GM21367 (cell line): ENCODE data around the gene ATXN7.

Source experiments
- ATAC-seq: cut with Tn5 transposase; IDR thresholded peaks from one replicate; pipeline ENCODE4 v1.9.1; 2021; ENCODE audit not compliant: unreplicated experiment

ATXN7 gene, protein sequence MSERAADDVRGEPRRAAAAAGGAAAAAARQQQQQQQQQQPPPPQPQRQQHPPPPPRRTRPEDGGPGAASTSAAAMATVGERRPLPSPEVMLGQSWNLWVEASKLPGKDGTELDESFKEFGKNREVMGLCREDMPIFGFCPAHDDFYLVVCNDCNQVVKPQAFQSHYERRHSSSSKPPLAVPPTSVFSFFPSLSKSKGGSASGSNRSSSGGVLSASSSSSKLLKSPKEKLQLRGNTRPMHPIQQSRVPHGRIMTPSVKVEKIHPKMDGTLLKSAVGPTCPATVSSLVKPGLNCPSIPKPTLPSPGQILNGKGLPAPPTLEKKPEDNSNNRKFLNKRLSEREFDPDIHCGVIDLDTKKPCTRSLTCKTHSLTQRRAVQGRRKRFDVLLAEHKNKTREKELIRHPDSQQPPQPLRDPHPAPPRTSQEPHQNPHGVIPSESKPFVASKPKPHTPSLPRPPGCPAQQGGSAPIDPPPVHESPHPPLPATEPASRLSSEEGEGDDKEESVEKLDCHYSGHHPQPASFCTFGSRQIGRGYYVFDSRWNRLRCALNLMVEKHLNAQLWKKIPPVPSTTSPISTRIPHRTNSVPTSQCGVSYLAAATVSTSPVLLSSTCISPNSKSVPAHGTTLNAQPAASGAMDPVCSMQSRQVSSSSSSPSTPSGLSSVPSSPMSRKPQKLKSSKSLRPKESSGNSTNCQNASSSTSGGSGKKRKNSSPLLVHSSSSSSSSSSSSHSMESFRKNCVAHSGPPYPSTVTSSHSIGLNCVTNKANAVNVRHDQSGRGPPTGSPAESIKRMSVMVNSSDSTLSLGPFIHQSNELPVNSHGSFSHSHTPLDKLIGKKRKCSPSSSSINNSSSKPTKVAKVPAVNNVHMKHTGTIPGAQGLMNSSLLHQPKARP

GRCh38 chr3:63863150-63864007 lies at the start of gene ATXN7, which contains the start of gene THOC7:
ATXN7 (plus strand) TSS chr3:63863867; CDS start chr3:63912599, 48,732 bp downstream.
THOC7 (minus strand) TSS chr3:63863805; CDS start chr3:63863790, 15 bp downstream.
- ATAC-seq: peak; percentile 52

DNA sequence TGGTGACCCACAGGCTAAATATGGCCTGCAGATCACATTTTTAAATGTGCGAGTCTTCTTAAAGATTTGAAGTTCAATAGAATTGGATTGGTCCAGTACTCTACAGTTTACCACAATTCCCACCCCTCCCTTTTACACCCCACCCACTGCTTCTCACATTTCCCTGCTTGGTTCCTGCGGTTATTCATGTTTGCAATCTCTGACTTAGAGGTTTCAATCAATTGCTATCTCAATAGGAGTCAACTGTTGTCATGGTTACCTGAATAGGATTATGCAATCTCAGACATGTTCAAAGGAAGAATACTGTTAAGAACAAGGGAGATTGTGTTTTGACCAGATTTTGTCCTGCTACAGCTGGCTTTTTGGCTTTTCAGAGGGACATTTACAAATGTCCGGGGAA lies 49.4 kb upstream of the ATXN7 start:
- ATAC-seq: no peak

DNA sequence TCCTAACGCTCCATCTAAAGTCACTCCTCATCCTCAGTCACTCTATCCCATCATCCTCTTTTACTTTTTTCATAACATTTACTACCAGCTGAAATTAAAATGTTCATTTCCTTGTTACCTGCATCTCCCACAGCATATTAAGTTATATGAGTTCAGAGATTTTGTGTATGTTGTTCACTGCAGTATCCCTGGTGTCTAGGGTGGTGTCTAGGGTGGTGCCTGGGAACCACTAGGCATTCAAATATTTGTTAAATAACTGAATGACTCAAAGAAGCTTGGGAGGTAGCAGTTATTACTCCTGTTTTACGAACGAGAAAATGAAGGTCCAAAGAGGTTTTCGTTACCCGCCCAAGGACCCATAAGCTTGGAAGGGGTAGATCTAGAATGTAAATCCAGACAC lies 46.4 kb upstream of the ATXN7 start:
- ATAC-seq: no peak

- peak; percentile 92 for ATAC-seq
These were observed 45.2 kb upstream of the ATXN7 start for GRCh38 chr3:63818282-63819150.

GRCh38 chr3:63819151-63819398 lies 44.6 kb upstream of the ATXN7 start, which contains the start of gene C3orf49:
C3orf49 (plus strand) TSS chr3:63819299; CDS start chr3:63819472, 173 bp downstream.
- no peak for ATAC-seq

GRCh38 chr3:63824309-63824708 lies 39.4 kb upstream of the ATXN7 start:
- no peak for ATAC-seq

DNA sequence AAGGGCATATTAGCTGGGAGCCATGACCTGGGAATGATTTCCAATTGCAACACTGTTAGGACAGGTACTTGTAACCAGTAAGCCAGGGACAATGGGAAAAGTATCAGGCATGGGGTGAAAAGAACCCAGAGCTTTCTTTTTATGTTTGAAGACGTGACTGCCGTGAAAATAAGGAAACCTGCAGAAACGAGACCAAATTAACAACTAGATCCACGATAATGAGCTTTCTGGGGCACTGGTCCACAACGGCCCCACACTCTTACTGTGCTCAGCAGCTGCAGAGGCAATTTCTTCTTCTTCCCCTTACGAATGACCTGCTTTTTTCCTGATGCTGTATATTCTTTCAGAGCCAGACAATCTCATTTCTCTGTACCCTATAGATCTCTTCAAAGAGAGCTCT lies 33.1 kb upstream of the ATXN7 start:
- no peak for ATAC-seq

DNA sequence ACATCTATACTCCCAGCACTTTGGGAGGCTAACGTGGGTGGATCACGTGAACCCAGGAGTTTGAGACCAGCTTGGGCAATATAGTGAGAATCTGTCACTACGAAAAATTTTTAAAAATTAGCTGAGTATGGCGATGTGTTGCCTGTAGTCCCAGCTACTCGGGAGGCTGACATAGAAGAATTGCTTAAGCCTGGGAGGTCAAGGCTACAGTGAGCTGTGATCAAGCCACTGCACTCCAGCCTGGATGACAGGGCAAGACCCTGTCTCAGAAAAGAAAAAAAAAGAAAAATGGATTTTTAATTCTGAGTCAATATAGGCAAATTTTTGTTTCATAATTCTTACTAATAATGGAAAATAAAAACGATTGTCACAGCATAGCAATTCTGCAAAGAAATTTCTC lies 31.3 kb upstream of the ATXN7 start:
- ATAC-seq: no peak

DNA sequence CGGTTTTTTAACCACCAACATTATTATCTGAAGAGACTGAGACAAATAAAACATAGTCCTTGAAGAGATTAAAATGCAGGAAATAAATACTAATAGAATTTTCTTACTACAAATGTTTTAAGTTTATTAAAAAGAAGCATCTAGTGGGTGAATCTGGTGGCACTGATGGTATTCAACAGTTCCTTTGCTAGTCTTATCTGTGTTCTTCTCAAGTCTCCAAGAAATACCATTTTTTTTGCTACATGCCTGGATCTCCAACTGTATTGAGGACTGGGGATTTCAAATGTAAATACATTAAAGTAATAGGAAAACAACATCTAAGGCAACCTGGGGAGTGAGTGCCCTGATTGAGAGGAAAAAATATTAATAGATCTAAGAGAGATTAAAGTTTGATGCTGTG lies 22.0 kb upstream of the ATXN7 start:
- no peak for ATAC-seq

GRCh38 chr3:63842127-63842526 lies 21.5 kb upstream of the ATXN7 start:
- no peak for ATAC-seq

GRCh38 chr3:63845215-63845614 lies 18.5 kb upstream of the ATXN7 start:
- no peak for ATAC-seq

- no peak for ATAC-seq
These were observed 15.8 kb upstream of the ATXN7 start for GRCh38 chr3:63847718-63848450.

GRCh38 chr3:63849175-63849574 lies 14.5 kb upstream of the ATXN7 start:
- no peak for ATAC-seq

DNA sequence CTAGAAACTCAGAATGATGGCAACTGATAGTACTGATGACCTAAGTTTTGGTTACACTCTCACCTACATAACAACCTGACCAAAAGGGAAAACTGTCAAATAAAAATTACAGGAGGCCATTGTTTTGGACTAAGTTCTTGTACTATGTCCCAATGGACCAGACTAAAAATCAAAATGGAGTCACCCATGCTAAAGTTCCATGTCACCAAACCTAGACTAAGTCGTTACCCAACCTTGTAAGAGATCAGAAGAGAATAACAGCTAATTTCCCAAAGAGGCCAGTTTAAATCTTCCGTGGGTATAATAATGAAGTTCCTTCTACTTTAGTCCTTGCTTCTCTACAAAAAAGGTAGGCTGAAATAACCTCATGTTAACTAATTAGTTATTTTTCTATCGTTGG lies 12.4 kb upstream of the ATXN7 start:
- no peak for ATAC-seq

- no peak for ATAC-seq
These were observed 10.6 kb upstream of the ATXN7 start for GRCh38 chr3:63853106-63853505.

DNA sequence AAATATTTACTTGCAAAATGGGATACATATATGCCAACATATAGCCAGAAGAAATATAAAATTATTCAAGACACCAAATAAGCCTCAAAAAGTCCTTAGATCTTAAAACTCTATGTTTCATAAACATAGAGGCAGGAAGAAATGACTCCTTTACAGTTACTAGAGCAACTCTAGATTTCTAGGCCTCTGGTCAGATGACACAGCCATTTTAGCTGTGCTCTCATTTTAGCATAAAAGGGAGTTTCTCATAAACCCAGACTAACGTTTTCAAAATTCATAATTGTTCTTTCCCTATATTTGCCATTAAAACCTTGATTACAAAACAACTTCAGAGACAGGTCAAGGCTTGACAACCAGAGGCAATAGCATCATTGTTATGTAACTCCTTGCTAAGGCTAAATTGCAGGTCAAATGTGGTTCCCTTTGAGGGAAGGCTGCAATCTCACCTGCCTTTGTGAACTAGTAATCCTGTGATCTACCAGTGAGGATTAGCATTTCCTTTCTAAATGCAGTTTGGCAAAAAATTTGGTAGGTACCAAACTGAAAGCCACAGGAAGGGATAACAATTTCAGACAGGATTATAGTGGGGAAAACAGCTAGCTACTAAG lies 8.2 kb upstream of the ATXN7 start:
- ATAC-seq: no peak

- no peak for ATAC-seq
These were observed 6.4 kb upstream of the ATXN7 start for GRCh38 chr3:63857311-63857710.

- ATAC-seq: no peak
These were observed 2.9 kb upstream of the ATXN7 start for GRCh38 chr3:63860776-63861175.

GRCh38 chr3:63861306-63861705 lies 2.4 kb upstream of the ATXN7 start:
- no peak for ATAC-seq
